ENCODE measurements around the gene LTBP4.
"Not testable (repeated sequence)": the region's sequence is repeated elsewhere in the genome, so short reads cannot be mapped to it uniquely, and the experiment has no call there.

LTBP4 gene

GRCh38 chr19:40585982-40586422, 15.2 kb upstream of the LTBP4 start:
- no peak for DNase-seq (ENCODE audit: low read depth)
- TF ChIP-seq CTCF (IDR thresholded peaks at IDR 0.05; ENCODE audit: insufficient read depth, low read depth, low read length, missing control alignments) = no peak
- H3K4me3 ChIP-seq (ENCODE audit: low read depth, low read length) = no peak overlapping the region

- no peak for DNase-seq (ENCODE audit: low read depth)
- TF ChIP-seq CTCF (IDR thresholded peaks at IDR 0.05; ENCODE audit: insufficient read depth, low read depth, low read length, missing control alignments) = no peak
- H3K4me3 ChIP-seq (ENCODE audit: low read depth, low read length) = no peak overlapping the region
Measured at GRCh38 chr19:40586611-40587010, 14.6 kb upstream of the LTBP4 start.

- TF ChIP-seq CTCF (IDR thresholded peaks at IDR 0.05; ENCODE audit: insufficient read depth, low read depth, low read length, missing control alignments) = no peak
- no peak overlapping the region for H3K4me3 ChIP-seq (ENCODE audit: low read depth, low read length)
- DNase-seq (ENCODE audit: low read depth) = no peak
Measured at GRCh38 chr19:40588110-40588854, 12.9 kb upstream of the LTBP4 start.

- no peak overlapping the region for H3K4me3 ChIP-seq (ENCODE audit: low read depth, low read length)
- TF ChIP-seq CTCF (IDR thresholded peaks at IDR 0.05; ENCODE audit: insufficient read depth, low read depth, low read length, missing control alignments) = no peak
- no peak for DNase-seq (ENCODE audit: low read depth)
Measured at GRCh38 chr19:40588926-40589569, 12.1 kb upstream of the LTBP4 start.

- DNase-seq (ENCODE audit: low read depth) = no peak
- H3K4me3 ChIP-seq (ENCODE audit: low read depth, low read length) = no peak overlapping the region
- no peak for TF ChIP-seq CTCF (IDR thresholded peaks at IDR 0.05; ENCODE audit: insufficient read depth, low read depth, low read length, missing control alignments)
Measured at GRCh38 chr19:40589591-40590429, 11.4 kb upstream of the LTBP4 start.

- no peak for TF ChIP-seq CTCF (IDR thresholded peaks at IDR 0.05; ENCODE audit: insufficient read depth, low read depth, low read length, missing control alignments)
Measured at GRCh38 chr19:40590464-40591265, 10.5 kb upstream of the LTBP4 start.

GRCh38 chr19:40591724-40592123, 9.4 kb upstream of the LTBP4 start:
- H3K4me3 ChIP-seq (ENCODE audit: low read depth, low read length); DNase-seq (ENCODE audit: low read depth): not testable (repeated sequence)

More at GRCh38 chr19:40590464-40591265, 10.5 kb upstream of the LTBP4 start:
- H3K4me3 ChIP-seq (ENCODE audit: low read depth, low read length) = no peak overlapping the region
- DNase-seq (ENCODE audit: low read depth) = no peak
